ENCODE data around the gene PPIF.

PPIF gene

GRCh38 chr10:79349072-79349491 is 1.8 kb downstream of the PPIF start:
- no peak for DNase-seq (ENCODE audit: low read depth in 2 of 2)

GRCh38 chr10:79349766-79350406 is 2.6 kb downstream of the PPIF start:
- no peak for DNase-seq (ENCODE audit: low read depth in 2 of 2)

DNA sequence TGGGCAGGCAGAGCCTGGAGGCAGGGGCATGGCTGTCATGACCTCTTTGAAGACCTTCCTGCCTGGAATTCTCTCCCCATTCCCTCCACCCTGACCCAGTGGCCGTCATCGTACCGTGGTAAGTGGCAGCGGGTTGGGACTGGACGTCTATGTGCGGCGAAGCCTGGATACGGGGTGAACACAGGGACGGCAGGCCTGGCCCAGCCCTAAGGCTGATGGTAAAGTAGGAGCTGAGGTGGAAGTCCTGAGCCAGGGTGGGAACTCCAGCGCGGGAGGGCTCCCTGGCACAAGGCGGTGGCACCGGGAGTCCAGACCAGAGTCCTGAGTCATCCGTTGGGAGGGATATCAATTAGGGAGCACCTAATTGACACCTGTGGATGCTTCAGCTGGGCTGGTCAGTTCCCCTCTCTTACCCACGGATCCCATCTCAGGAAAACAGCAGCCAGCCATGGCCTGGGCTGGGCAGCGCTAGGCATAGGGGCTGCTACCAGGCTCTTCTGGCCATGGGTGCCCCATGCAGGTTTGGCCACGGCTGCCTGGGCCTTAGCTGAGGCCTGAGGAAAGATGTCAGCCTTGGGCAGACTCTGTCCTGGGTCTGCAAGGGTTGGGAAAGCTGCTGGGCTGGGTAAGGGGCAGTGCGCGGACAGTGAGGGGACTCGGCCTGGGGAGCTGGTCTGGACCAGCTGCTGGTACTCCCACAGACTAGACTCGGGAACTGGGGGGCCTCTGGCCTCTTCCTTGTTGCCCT is 3.3 kb downstream of the PPIF start:
- no peak for DNase-seq (ENCODE audit: low read depth in 2 of 2)

GRCh38 chr10:79351332-79351731 is 4.1 kb downstream of the PPIF start:
- DNase-seq (ENCODE audit: low read depth in 2 of 2): no peak

DNA sequence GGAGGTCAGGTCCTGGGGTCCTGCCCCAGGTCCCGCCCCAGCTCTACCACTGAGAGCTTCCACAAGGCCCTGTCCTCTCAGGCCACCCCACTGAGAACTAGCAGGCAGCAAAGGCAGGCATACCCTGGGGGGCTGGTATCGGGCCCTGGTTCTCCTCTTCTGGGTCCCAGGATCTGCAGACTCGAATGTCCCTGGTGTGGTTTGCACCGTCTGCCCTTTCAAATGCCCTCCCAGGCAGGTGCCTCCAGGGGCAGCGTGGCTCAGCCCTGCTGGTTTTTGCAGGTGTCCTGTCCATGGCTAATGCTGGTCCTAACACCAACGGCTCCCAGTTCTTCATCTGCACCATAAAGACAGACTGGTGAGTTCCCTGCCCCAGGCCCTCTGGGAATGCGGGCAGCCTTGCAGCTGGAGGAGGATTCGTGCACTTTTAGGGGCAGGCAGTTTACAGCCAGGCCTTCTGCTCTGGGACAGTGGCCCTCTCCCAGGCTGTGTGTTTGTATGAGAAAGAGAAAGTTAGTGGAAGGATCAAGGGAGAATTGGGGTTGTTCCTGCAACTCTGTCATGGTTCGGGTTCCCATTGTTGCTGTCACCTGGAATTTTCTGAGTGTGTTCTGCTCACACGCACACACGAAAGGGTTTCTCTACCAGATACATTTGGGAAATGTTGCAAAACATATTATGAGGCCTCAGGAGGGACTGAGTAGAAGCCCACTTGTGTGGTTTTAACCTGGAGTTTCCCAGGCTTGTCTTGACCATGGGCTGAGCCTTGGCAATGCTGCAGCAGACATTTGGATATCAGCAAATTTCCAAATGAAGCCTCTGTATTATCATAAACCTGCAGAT is 5.0 kb downstream of the PPIF start:
- no peak for DNase-seq (ENCODE audit: low read depth in 2 of 2)

DNA sequence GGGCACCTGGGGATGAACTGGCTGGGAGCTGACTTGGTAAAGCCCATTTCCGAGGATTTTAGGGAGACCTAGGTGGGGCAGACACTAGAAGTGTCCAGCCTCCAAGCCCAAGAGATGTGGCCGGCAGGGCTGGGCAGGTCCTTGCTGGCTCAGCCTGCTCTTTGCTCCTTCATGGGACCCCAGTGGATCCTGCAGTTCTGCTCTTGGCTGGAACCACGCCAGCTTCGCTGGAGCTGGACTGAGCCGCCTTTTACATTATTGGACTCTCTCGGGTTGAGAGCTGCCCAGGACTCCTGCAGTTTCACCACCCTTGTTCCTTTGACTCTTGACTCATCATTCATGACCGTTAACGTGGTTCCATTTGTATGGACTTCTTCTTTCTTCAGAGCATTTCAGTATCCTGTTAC is 5.7 kb downstream of the PPIF start:
- DNase-seq (ENCODE audit: low read depth in 2 of 2): no peak

DNA sequence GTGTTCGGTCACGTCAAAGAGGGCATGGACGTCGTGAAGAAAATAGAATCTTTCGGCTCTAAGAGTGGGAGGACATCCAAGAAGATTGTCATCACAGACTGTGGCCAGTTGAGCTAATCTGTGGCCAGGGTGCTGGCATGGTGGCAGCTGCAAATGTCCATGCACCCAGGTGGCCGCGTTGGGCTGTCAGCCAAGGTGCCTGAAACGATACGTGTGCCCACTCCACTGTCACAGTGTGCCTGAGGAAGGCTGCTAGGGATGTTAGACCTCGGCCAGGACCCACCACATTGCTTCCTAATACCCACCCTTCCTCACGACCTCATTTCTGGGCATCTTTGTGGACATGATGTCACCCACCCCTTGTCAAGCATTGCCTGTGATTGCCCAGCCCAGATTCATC is 6.5 kb downstream of the PPIF start:
- no peak for DNase-seq (ENCODE audit: low read depth in 2 of 2)

GRCh38 chr10:79354141-79354540 is 6.9 kb downstream of the PPIF start:
- no peak for DNase-seq (ENCODE audit: low read depth in 2 of 2)

GRCh38 chr10:79354615-79355014 is 7.3 kb downstream of the PPIF start:
- no peak for DNase-seq (ENCODE audit: low read depth in 2 of 2)

DNA sequence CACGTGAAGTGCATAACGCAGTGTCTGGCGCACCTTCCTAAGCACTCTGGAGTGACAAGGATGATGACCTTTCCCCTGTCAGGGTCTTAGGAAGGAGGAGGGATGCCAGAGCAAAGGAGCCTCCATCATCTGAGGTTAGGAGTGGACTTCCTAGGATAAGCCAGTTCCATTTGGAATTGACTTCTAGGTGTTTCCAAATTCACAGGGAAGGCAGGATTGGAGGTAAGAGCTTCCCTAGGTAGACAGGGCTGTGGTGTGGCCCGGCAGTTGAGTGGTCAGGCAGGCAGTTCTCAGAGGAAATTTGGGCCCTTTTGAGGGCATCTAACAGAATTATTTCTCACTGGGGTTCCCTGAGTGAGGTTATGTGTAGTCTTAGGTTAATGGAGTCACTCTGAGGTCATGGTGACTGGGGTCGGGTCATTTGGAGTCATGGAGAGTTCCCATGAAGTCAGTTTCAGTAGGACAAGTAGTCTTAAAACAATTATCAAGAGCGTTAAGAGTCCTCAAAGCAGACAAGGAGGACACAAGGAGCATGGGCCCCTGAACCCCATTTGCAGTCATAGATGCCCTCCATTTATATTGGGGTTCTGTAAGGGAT is 8.2 kb downstream of the PPIF start:
- DNase-seq (ENCODE audit: low read depth in 2 of 2): no peak

- DNase-seq (ENCODE audit: low read depth in 2 of 2): no peak
These were observed 8.8 kb downstream of the PPIF start for GRCh38 chr10:79356104-79356503.

GRCh38 chr10:79357180-79357579 is 9.9 kb downstream of the PPIF start:
- DNase-seq (ENCODE audit: low read depth in 2 of 2): no peak

DNA sequence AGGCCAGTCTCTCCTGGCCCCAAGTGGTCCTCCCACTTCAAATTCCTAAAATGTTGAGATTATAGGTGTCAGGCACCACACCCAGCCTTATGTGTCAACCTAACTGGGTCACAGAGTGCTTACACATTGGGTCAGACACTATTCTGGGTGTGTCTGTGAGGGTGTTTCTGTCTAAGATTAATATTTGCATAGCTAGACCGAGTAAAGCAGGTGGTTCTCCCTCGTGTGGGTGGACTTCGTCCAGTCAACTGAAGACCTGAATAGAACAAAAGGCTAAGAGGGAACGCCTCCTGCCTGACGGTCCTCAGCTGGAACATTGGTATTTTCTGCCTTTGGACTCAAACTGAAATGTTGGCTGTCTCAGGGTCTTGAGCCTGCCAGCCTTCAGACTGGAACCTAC is 11.5 kb downstream of the PPIF start:
- DNase-seq (ENCODE audit: low read depth in 2 of 2): no peak

- no peak for DNase-seq (ENCODE audit: low read depth in 2 of 2)
These were observed 12.7 kb downstream of the PPIF start for GRCh38 chr10:79359816-79360498.

- no peak for DNase-seq (ENCODE audit: low read depth in 2 of 2)
These were observed 13.5 kb downstream of the PPIF start for GRCh38 chr10:79360499-79361342.

GRCh38 chr10:79361726-79362397 is 14.6 kb downstream of the PPIF start:
- no peak for DNase-seq (ENCODE audit: low read depth in 2 of 2)

DNA sequence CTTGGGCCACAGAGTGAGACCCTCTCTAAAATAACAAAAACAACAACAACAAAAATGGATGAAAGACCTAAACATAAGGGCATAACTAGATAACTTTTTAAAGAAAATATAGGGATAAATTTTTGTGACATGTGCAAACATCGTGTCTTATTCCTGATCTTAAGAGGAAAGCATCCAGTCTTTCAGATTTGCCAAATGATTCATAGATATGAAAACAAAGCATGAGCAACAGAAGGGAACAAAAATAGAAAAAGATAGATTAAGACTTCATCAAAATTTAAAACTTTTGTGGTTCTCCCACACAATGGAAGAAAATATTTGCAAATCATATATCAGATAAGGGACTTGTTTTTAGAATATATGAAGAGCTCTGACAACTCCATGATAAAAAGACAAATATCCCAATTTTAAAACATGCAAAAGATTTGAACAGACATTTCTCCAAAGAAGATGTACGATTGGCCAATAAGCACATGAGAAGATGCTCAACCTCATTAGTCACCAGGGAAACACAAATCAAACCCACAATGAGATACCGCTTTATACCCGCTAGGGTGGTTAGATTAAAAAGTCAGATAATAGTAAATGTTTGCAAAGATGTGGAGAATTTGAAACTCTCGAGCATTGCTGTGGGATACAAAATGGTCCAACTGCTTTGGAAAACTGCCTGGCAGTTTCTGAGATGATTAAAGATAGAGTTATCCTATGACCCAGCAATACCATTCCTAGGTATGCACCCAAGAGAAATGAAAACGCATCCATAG is 20.3 kb downstream of the PPIF start:
- no peak for DNase-seq (ENCODE audit: low read depth in 2 of 2)

DNA sequence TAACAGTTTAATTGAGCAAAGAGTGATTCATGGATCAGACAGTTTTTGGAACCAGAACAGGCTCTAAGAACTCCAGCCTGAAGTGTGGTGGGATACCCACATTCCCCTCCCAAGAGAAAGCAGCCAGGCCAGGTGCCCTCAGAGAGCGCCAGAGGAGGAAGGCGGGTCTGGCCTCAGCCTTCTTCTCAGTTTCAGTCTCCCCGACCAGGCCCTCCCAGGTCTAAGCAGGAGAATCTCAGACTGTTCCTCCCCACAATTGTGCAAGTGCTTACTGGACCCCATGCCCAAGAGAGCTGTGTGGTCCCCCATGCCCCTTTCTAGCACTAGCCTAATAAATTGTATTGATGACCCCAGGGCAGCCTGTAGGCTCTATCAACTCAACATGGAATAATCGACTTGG is 25.6 kb downstream of the PPIF start:
- DNase-seq (ENCODE audit: low read depth in 2 of 2): no peak
